ENCODE results near the gene FOSB. TPM values are rescaled to one million over a fixed set of nuclear protein-coding genes. Genes with fewer than 3 reads are reported as not detected.

FOSB gene
- polyA plus RNA-seq, 4 donors, result 0.89 to 82.1 (median 10.6) TPM

DNA sequence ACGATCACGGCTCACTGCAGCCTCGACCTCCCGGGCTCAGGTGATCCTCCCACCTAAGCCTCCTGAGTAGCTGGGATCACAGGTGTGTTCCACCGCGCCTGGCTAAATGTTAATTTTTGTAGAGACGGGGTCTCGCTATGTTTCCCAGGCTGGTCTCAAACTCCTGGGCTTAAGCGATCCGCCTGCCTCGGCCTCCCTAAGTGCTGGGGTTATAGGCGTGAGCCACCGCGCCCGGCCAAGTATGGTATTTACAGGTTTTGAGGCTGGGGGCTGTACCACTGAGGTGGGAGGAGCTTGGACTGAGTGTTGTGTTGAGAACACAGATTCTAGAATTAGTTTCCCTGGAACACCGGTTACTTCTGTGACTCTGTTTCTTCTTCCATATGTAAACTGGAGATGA is 30.0 kb downstream of the FOSB start:
- Histone ChIP-seq H3K9me3 (ENCODE audit: control insufficient read depth in 2 of 2, insufficient read depth in 1 of 2, low read depth in 1 of 2, low read length in 1 of 2) (peaks cover 0 to 6% of the 10 kb centered on the region in 2 donors), H3K4me1 (ENCODE audit: control insufficient read depth in 3 of 3, insufficient read depth in 2 of 3, low read depth in 1 of 3, low read length in 2 of 3) (peaks cover 6 to 37% (median 16%) of the 10 kb centered on the region in 3 donors), H3K27ac (ENCODE audit: low read depth in 1 of 3, low read length in 2 of 3) (no peak overlapping the region), H3K4me3 (ENCODE audit: low read depth in 1 of 3, low read length in 3 of 3) (no peak overlapping the region), H3K36me3 (ENCODE audit: control insufficient read depth in 3 of 3, insufficient read depth in 2 of 3, low read depth in 1 of 3, low read length in 3 of 3) (no peaks in the 10 kb centered on the region), H3K27me3 (ENCODE audit: control insufficient read depth in 3 of 3, insufficient read depth in 3 of 3, low read length in 3 of 3) (peaks cover 0 to 69% (median 0%) of the 10 kb centered on the region in 3 donors)
- WGBS, 3 donors, result 25 to 28% (median 27%) methylated on average over 16 of the region's 16 CpGs
- DNase-seq (no peak), FAIRE-seq (no peak)

DNA sequence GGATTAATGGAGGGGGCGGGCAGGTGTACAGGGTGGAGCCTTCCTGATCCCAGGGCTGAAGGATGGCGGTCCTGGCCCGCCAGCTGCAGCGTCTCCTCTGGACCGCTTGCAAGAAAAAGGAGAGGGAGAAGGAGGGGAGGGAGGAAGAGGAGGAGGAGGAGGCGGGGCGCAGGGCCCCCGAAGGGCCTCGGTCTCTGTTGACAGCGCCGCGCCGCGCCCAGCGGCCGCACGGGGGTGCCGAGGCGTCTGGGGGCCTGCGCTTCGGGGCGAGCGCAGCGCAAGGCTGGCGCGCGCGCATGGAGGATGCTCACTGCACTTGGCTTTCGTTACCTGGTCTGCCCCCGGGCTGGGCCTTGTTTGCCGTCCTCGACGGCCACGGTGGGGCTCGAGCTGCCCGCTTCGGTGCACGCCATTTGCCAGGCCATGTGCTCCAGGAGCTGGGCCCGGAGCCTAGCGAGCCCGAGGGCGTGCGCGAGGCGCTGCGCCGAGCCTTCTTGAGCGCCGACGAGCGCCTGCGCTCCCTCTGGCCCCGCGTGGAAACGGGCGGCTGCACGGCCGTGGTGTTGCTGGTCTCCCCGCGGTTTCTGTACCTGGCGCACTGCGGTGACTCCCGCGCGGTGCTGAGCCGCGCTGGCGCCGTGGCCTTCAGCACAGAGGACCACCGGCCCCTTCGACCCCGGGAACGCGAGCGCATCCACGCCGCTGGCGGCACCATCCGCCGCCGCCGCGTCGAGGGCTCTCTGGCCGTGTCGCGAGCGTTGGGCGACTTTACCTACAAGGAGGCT is 30.8 kb downstream of the FOSB start, which contains the start of gene PPM1N:
Gene PPM1N, plus strand, starts transcription at position 33 of the 785 bp plus-strand sequence. Its CDS starts 30 bp downstream, at position 63.
- DNase-seq, result peak in 1 of 2 donors; percentile 57
- 2 to 7% (median 6%) methylated on average over 75 to 89 of the region's 89 CpGs for WGBS, 3 donors
- H3K36me3 ChIP-seq (ENCODE audit: control insufficient read depth in 3 of 3, insufficient read depth in 2 of 3, low read depth in 1 of 3, low read length in 3 of 3), result no peaks in the 10 kb centered on the region
- peak within 1 kb of the TSS in 2 of 3 donors; percentile 32 to 34 for H3K4me3 ChIP-seq (ENCODE audit: low read depth in 1 of 3, low read length in 3 of 3)
- FAIRE-seq, result no peak
- peaks cover 0 to 63% (median 0%) of the 10 kb centered on the region in 3 donors for H3K27me3 ChIP-seq (ENCODE audit: control insufficient read depth in 3 of 3, insufficient read depth in 3 of 3, low read length in 3 of 3)
- no peak within 1 kb of the TSS for H3K27ac ChIP-seq (ENCODE audit: low read depth in 1 of 3, low read length in 2 of 3)
- H3K4me1 ChIP-seq (ENCODE audit: control insufficient read depth in 3 of 3, insufficient read depth in 2 of 3, low read depth in 1 of 3, low read length in 2 of 3), result peaks cover 6 to 30% (median 16%) of the 10 kb centered on the region in 3 donors
- peaks cover 0 to 6% of the 10 kb centered on the region in 2 donors for H3K9me3 ChIP-seq (ENCODE audit: control insufficient read depth in 2 of 2, insufficient read depth in 1 of 2, low read depth in 1 of 2, low read length in 1 of 2)

DNA sequence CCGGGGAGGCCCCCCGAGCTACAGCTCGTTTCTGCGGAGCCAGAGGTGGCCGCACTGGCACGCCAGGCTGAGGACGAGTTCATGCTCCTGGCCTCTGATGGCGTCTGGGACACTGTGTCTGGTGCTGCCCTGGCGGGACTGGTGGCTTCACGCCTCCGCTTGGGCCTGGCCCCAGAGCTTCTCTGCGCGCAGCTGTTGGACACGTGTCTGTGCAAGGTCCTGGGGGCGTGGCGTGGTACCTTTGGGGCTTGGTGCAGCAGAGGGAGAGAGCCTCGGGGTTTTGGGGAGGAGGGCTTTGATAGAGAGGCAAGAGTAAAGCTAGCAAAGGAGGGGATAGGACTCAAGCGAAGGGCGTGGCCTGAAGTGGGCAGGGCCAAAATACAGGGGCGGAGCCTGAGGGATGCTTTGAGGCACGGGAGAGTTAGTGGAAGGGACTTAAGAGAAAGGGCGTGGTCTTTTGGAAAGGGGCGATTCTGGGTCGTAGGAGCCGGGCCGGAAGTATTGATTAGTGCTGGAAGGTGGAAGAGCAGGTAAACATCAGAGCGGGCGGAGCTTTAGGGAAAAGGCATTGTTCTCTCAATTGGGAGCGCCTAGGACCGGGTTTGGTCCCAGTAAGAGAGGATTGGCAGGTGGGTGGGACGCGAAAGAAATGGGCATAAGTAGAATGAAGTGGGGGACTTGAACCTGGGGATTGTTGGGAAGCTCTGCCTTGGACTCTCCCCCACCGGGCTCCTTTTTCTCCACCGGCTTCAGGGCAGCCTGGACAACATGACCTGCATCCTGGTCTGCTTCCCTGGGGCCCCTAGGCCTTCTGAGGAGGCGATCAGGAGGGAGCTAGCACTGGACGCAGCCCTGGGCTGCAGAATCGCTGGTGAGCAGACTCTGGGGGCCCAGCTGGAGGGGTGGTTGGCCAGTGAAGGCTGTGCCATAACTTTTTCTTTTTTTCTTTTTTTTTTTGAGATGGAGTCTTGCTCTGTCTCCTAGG is 31.7 kb downstream of the FOSB start:
- peak overlapping the region in 1 of 3 donors; percentile 2 for H3K4me3 ChIP-seq (ENCODE audit: low read depth in 1 of 3, low read length in 3 of 3)
- H3K27me3 ChIP-seq (ENCODE audit: control insufficient read depth in 3 of 3, insufficient read depth in 3 of 3, low read length in 3 of 3), result peaks cover 0 to 58% (median 0%) of the 10 kb centered on the region in 3 donors
- no peak overlapping the region for H3K27ac ChIP-seq (ENCODE audit: low read depth in 1 of 3, low read length in 2 of 3)
- DNase-seq, result peak; percentile 69 to 72
- H3K9me3 ChIP-seq (ENCODE audit: control insufficient read depth in 2 of 2, insufficient read depth in 1 of 2, low read depth in 1 of 2, low read length in 1 of 2), result peaks cover 0 to 6% of the 10 kb centered on the region in 2 donors
- H3K36me3 ChIP-seq (ENCODE audit: control insufficient read depth in 3 of 3, insufficient read depth in 2 of 3, low read depth in 1 of 3, low read length in 3 of 3), result no peaks in the 10 kb centered on the region
- 11 to 17% (median 13%) methylated on average over 36 to 37 of the region's 37 CpGs for WGBS, 3 donors
- FAIRE-seq, result no peak
- peaks cover 6 to 30% (median 16%) of the 10 kb centered on the region in 3 donors for H3K4me1 ChIP-seq (ENCODE audit: control insufficient read depth in 3 of 3, insufficient read depth in 2 of 3, low read depth in 1 of 3, low read length in 2 of 3)

DNA sequence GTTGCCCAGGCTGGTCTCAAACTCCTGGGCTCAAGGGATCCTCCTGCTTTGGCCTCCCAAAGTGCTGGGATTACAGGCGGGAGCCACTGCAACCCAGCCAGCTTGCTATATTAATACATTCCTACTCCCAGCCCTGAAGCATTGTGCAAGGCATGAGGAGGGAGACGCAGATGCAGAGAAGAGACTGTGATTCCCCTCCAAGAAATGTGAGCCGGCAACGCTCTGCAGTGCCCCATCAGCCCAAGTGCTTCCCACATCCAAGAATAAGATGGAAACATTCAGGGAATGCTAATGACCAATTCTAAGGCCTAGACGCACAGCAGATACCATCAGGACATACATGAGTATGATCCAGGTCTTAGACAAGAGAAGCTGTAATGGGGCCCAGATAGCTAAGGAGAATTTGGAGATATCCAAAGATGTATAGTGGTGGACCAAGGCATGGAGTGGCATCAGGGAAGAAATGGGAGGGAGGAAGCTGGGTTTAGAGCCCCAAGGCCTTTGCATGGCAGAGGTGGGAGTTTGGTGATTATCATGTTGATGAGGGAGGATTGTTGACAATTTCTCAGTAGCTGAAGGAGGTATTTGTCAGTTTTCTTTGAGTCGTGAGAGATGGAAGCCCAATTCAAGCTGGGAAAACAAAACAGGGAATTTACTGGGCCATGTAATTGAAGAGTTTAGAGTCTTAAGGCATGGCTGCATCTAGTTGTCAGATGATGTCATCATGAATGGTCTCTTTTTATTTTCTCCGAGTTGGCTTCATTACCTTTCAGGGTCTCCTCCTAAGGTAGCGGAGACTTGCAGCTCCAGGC is 33.3 kb downstream of the FOSB start:
- Histone ChIP-seq H3K4me1 (ENCODE audit: control insufficient read depth in 3 of 3, insufficient read depth in 2 of 3, low read depth in 1 of 3, low read length in 2 of 3) (peaks cover 6 to 32% (median 16%) of the 10 kb centered on the region in 3 donors), H3K4me3 (ENCODE audit: low read depth in 1 of 3, low read length in 3 of 3) (no peak overlapping the region), H3K9me3 (ENCODE audit: control insufficient read depth in 2 of 2, insufficient read depth in 1 of 2, low read depth in 1 of 2, low read length in 1 of 2) (peaks cover 0 to 6% of the 10 kb centered on the region in 2 donors), H3K36me3 (ENCODE audit: control insufficient read depth in 3 of 3, insufficient read depth in 2 of 3, low read depth in 1 of 3, low read length in 3 of 3) (no peaks in the 10 kb centered on the region), H3K27ac (ENCODE audit: low read depth in 1 of 3, low read length in 2 of 3) (no peak overlapping the region), H3K27me3 (ENCODE audit: control insufficient read depth in 3 of 3, insufficient read depth in 3 of 3, low read length in 3 of 3) (peaks cover 0 to 42% (median 0%) of the 10 kb centered on the region in 3 donors)
- WGBS, 3 donors, result 87 to 93% (median 88%) methylated on average over 8 of the region's 8 CpGs
- DNase-seq (no peak), FAIRE-seq (no peak)

DNA sequence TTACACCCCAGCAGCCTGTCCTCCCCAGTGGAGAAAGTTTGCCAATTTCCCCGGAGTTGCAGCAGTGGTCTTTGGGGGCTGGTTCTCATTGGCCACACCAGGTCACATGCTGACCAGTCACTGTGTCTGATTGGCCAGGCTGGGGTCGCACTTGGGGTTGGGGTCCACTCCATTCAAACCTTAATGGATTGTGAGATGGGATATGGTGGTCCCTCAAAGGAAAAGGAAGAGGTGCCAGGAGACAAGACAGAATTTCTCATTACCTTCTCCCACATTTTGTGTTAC is 33.9 kb downstream of the FOSB start:
- peaks cover 0 to 6% of the 10 kb centered on the region in 2 donors for H3K9me3 ChIP-seq (ENCODE audit: control insufficient read depth in 2 of 2, insufficient read depth in 1 of 2, low read depth in 1 of 2, low read length in 1 of 2)
- DNase-seq, result no peak
- no peak overlapping the region for H3K4me3 ChIP-seq (ENCODE audit: low read depth in 1 of 3, low read length in 3 of 3)
- H3K4me1 ChIP-seq (ENCODE audit: control insufficient read depth in 3 of 3, insufficient read depth in 2 of 3, low read depth in 1 of 3, low read length in 2 of 3), result peaks cover 6 to 29% (median 12%) of the 10 kb centered on the region in 3 donors
- H3K36me3 ChIP-seq (ENCODE audit: control insufficient read depth in 3 of 3, insufficient read depth in 2 of 3, low read depth in 1 of 3, low read length in 3 of 3), result no peaks in the 10 kb centered on the region
- FAIRE-seq, result no peak
- 70 to 72% (median 70%) methylated on average over 2 of the region's 2 CpGs for WGBS, 3 donors
- H3K27ac ChIP-seq (ENCODE audit: low read depth in 1 of 3, low read length in 2 of 3), result no peak overlapping the region
- peaks cover 0 to 37% (median 0%) of the 10 kb centered on the region in 3 donors for H3K27me3 ChIP-seq (ENCODE audit: control insufficient read depth in 3 of 3, insufficient read depth in 3 of 3, low read length in 3 of 3)

DNA sequence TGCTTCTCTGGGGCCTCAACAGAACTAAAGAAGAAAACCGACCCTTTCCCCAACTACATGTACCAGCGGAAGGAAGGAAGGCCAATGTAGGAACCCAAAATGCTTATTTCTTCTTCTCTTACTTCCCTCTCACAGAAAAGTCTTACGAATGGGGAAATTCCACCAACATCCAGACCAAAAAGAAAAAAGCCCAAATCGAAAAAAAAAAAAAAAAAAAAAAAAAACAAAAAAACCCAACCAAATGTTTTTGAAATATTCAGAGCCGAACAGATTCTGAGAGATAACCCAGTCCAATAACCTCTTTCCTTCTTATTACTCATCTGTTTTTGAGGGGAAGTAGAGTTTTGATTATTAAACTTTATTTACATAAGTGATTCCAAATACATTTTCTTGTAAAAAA is 34.3 kb downstream of the FOSB start:
- 74 to 88% (median 84%) methylated on average over 5 of the region's 5 CpGs for WGBS, 3 donors
- Histone ChIP-seq H3K27me3 (ENCODE audit: control insufficient read depth in 3 of 3, insufficient read depth in 3 of 3, low read length in 3 of 3) (peaks cover 0 to 35% (median 0%) of the 10 kb centered on the region in 3 donors), H3K4me1 (ENCODE audit: control insufficient read depth in 3 of 3, insufficient read depth in 2 of 3, low read depth in 1 of 3, low read length in 2 of 3) (peaks cover 6 to 27% (median 12%) of the 10 kb centered on the region in 3 donors), H3K36me3 (ENCODE audit: control insufficient read depth in 3 of 3, insufficient read depth in 2 of 3, low read depth in 1 of 3, low read length in 3 of 3) (no peaks in the 10 kb centered on the region), H3K9me3 (ENCODE audit: control insufficient read depth in 2 of 2, insufficient read depth in 1 of 2, low read depth in 1 of 2, low read length in 1 of 2) (peaks cover 0 to 6% of the 10 kb centered on the region in 2 donors), H3K27ac (ENCODE audit: low read depth in 1 of 3, low read length in 2 of 3) (no peak overlapping the region), H3K4me3 (ENCODE audit: low read depth in 1 of 3, low read length in 3 of 3) (no peak overlapping the region)
- no peak for DNase-seq
- FAIRE-seq, result no peak

DNA sequence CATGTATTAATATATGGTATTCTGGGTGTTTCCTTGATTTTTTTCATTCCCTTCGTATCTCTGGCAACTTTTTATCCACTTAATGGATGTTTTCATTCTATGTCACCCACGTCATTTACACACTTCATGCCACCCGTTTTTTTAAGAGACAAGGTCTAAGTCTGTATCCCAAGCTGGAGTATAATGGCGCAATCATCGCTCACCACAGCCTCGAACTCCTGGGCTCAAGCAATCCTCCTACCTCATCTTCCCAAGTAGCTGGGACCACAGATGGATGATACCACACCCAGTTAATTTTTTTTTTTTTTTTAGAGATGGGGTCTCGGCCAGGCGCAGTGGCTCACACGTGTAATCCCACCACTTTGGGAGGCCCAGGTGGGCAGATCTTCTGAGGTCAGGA is 36.1 kb downstream of the FOSB start:
- WGBS, 3 donors, result 86 to 88% (median 88%) methylated on average over 9 of the region's 9 CpGs
- DNase-seq, result no peak
- FAIRE-seq, result no peak
- Histone ChIP-seq H3K4me1 (ENCODE audit: control insufficient read depth in 3 of 3, insufficient read depth in 2 of 3, low read depth in 1 of 3, low read length in 2 of 3) (peaks cover 4 to 14% (median 6%) of the 10 kb centered on the region in 3 donors), H3K9me3 (ENCODE audit: control insufficient read depth in 2 of 2, insufficient read depth in 1 of 2, low read depth in 1 of 2, low read length in 1 of 2) (peaks cover 0 to 6% of the 10 kb centered on the region in 2 donors), H3K4me3 (ENCODE audit: low read depth in 1 of 3, low read length in 3 of 3) (no peak overlapping the region), H3K36me3 (ENCODE audit: control insufficient read depth in 3 of 3, insufficient read depth in 2 of 3, low read depth in 1 of 3, low read length in 3 of 3) (no peaks in the 10 kb centered on the region), H3K27ac (ENCODE audit: low read depth in 1 of 3, low read length in 2 of 3) (no peak overlapping the region), H3K27me3 (ENCODE audit: control insufficient read depth in 3 of 3, insufficient read depth in 3 of 3, low read length in 3 of 3) (peaks cover 0 to 18% (median 0%) of the 10 kb centered on the region in 3 donors)

Data from small intestine (tissue), 7 donors.